K562 (cell line): Measurements from ENCODE around the gene ZCCHC14. TPM values are rescaled to one million over a fixed set of nuclear protein-coding genes. Genes with fewer than 3 reads are reported as not detected.

Experiments
- ARHGAP35 ChIP-seq: fragments of 450-650 bp; IDR thresholded peaks from 2 replicates; pipeline ENCODE4 v1.6.1; 2018; ENCODE audit not compliant: partially characterized antibody
- CXXC5 ChIP-seq: fragments of 250-450 bp; sonication (Bioruptor Pico); IDR thresholded peaks from 2 replicates; pipeline ENCODE4 v1.8.0; 2022; ENCODE audit warnings: inconsistent platforms, mild to moderate bottlenecking, moderate library complexity
- E2F3 ChIP-seq: fragments of 250-450 bp; sonication (Bioruptor Pico); IDR thresholded peaks from 2 replicates; pipeline ENCODE4 v1.4.0; 2020; ENCODE audit warnings: mild to moderate bottlenecking
- EWSR1 ChIP-seq: fragments of 450-650 bp; IDR thresholded peaks from 2 replicates; pipeline ENCODE4 v1.6.1; 2018; ENCODE audit warnings: borderline replicate concordance, mild to moderate bottlenecking, low read depth, moderate library complexity; ENCODE audit not compliant: partially characterized antibody
- FIP1L1 ChIP-seq: fragments of 200-400 bp; formaldehyde crosslinking; IDR thresholded peaks from 2 replicates; pipeline ENCODE4 v1.6.1; 2018; ENCODE audit warnings: mild to moderate bottlenecking, low read depth, low read length; ENCODE audit not compliant: poor library complexity, severe bottlenecking
- GABPA ChIP-seq: fragments of 200-800 bp; sonication (Bioruptor generic); conservative IDR thresholded peaks from 2 replicates; pipeline ENCODE4 v1.6.1; 2016; ENCODE audit warnings: low read depth, missing genetic modification characterization, missing compliant biosample characterization
- HDAC8 ChIP-seq: fragments of 450-650 bp; IDR thresholded peaks from 2 replicates; pipeline ENCODE4 v1.6.1; 2016; ENCODE audit warnings: mild to moderate bottlenecking, missing genetic modification characterization, moderate library complexity, missing compliant biosample characterization
- KDM4B ChIP-seq, 2 experiments: fragments of 450-650 bp in 1 of 2; sonication (generic) in 1 of 2; IDR thresholded peaks; 2 replicates each; pipeline ENCODE4 v1.6.1; 2016 to 2017; ENCODE audit warnings: borderline replicate concordance in 2 of 2, antibody characterized with exemption in 1 of 2, low read depth in 1 of 2, mild to moderate bottlenecking in 1 of 2
- MECOM ChIP-seq: fragments of 250-450 bp; sonication (Bioruptor Pico); IDR thresholded peaks from 2 replicates; pipeline ENCODE4 v1.8.0; 2022; ENCODE audit warnings: inconsistent platforms
- POLR2H ChIP-seq: IDR thresholded peaks from 2 replicates; pipeline ENCODE4 v1.6.1; 2016; ENCODE audit warnings: missing genetic modification characterization, low read depth, mild to moderate bottlenecking, control low read depth, missing compliant biosample characterization, moderate library complexity
- POLR3G ChIP-seq: IDR thresholded peaks from 2 replicates; pipeline ENCODE4 v1.6.1; 2011; ENCODE audit not compliant: insufficient read length, insufficient replicate concordance; ENCODE audit errors: extremely low read depth
- PRPF4 ChIP-seq: fragments of 200-400 bp; formaldehyde crosslinking; IDR thresholded peaks from one replicate; pipeline ENCODE4 v1.6.1; 2017; ENCODE audit warnings: low read length, low read depth, mild to moderate bottlenecking; ENCODE audit not compliant: insufficient read depth, poor library complexity, severe bottlenecking
- RHOXF2B ChIP-seq: fragments of 250-450 bp; sonication (Bioruptor Pico); conservative IDR thresholded peaks from 2 replicates; pipeline ENCODE4 v1.5.1; 2021
- TAF9B ChIP-seq: fragments of 450-650 bp; IDR thresholded peaks from 2 replicates; pipeline ENCODE4 v1.6.1; 2018; ENCODE audit warnings: mild to moderate bottlenecking; ENCODE audit not compliant: partially characterized antibody
- TCF7 ChIP-seq: sonication (generic); IDR thresholded peaks from 2 replicates; pipeline ENCODE4 v1.6.1; 2016; ENCODE audit warnings: antibody characterized with exemption, borderline replicate concordance
- U2AF2 ChIP-seq: fragments of 200-400 bp; formaldehyde crosslinking; optimal IDR thresholded peaks from 2 replicates; pipeline ENCODE3; 2017; ENCODE audit warnings: low read depth, mild to moderate bottlenecking, low read length
- WHSC1 ChIP-seq: IDR thresholded peaks from one replicate; pipeline ENCODE4 v1.6.1; 2012; ENCODE audit warnings: low read length, control low read depth, inconsistent platforms
- ZFP1 ChIP-seq: fragments of 450-650 bp; formaldehyde crosslinking; IDR thresholded peaks from 2 replicates; pipeline ENCODE4 v1.4.0; 2020; ENCODE audit warnings: mild to moderate bottlenecking, mixed read lengths
- ZFP30 ChIP-seq: fragments of 250-450 bp; sonication (Bioruptor Pico); IDR thresholded peaks from 2 replicates; pipeline ENCODE4 v1.8.0; 2022; ENCODE audit warnings: moderate library complexity, mild to moderate bottlenecking, inconsistent platforms, borderline replicate concordance
- ZKSCAN3 ChIP-seq: fragments of 250-450 bp; sonication (Bioruptor Pico); IDR thresholded peaks from 2 replicates; pipeline ENCODE4 v1.4.0; 2020
- ZNF696 ChIP-seq: fragments of 250-450 bp; sonication (Bioruptor Pico); conservative IDR thresholded peaks from 2 replicates; pipeline ENCODE4 v1.4.0; 2020; ENCODE audit warnings: mild to moderate bottlenecking, moderate library complexity
- ZNF699 ChIP-seq: fragments of 250-450 bp; sonication (Bioruptor Pico); IDR thresholded peaks from 2 replicates; pipeline ENCODE4 v1.8.0; 2021; ENCODE audit warnings: mild to moderate bottlenecking, moderate library complexity; ENCODE audit not compliant: insufficient replicate concordance
- polyA plus RNA-seq, 8 experiments: library from polyadenylated mRNA; depleted of rRNA in 4 of 8; stranded (reverse) in 5 of 8; unstranded in 3 of 8; fragments of >200 nt; fragmentation: Nextera tagmentation in 2 of 8; fragmentation: Illumina TruSeq in 1 of 8; extraction: Ambion mirVana in 2 of 8; extraction: Trizol in 1 of 8; gene quantifications; 2 replicates each; pipeline versions ENCODE4 v1.2.1 to v1.2.3, GENCODE V29; 2011 to 2014; ENCODE audit warnings: inconsistent platforms in 1 of 8, missing spikeins in 1 of 8
- total RNA-seq, 7 experiments: library from RNA; depleted of rRNA in 6 of 7; stranded (reverse); fragments of >200 nt in 6 of 7; fragmentation: Illumina TruSeq in 2 of 7; extraction: Trizol in 2 of 7; gene quantifications; 2 replicates each; pipeline versions ENCODE4 v1.2.1 to v1.2.3, GENCODE V29; 2011 to 2021; ENCODE audit warnings: low replicate concordance in 1 of 7
- TF ChIP-seq, protein P1 (sequence below): fragments of 250-450 bp; sonication (Bioruptor Pico); IDR thresholded peaks from 2 replicates; pipeline ENCODE4 v1.5.1; 2021; ENCODE audit warnings: mild to moderate bottlenecking
- TF ChIP-seq, protein P2 (sequence below): fragments of 250-450 bp; sonication (Bioruptor Pico); IDR thresholded peaks from 2 replicates; pipeline ENCODE4 v1.5.0; 2022; ENCODE audit warnings: mild to moderate bottlenecking

Gene ZCCHC14
- total and polyA plus RNA-seq, 9 of the 15 experiments (the other 6 are each of a cell fraction or from before 2014, with no cell fraction given), result 1.5 to 12.4 (median 2.9) TPM

DNA sequence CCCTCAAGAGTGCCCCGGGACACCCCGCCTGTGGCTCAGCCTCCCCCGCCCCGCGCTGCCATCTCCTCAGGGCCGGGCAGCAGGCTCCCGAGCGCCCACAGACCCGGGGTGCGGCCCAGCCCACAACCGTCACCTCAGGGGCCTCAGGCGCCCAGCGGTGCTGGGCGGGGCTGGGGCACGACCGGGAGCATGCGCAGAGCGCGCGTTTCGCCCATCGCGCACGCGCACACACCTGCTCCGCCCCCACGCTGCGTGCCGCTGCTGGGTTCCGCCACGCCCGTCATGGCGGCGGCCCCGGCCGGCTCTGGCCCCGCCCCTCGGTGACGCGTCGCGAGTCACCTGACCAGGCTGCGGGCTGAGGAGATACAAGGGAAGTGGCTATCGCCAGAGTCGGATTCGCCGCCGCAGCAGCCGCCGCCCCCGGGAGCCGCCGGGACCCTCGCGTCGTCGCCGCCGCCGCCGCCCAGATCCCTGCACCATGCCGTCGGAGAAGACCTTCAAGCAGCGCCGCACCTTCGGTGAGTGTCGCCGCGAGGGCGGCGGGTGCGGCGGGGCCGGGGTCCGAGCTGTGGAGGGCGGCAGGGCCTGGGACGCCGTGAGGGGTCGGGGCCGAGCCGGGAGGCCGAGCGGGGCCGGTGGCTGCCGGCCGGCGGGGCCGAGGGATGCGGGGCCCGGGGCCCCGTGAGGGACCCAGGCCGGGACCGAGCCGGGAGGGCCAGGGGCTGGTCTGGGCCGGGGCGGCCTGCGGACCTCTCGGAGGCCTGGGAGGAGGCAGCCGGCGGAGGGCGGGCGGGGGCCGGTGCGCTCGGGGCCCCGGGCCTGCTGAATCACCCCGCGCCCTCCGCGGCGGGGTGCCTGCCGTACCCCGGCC, 100.6 kb downstream of the ZCCHC14 start, which contains the start of gene MAP1LC3B (continued):
- TF ChIP-seq, protein P1, sequence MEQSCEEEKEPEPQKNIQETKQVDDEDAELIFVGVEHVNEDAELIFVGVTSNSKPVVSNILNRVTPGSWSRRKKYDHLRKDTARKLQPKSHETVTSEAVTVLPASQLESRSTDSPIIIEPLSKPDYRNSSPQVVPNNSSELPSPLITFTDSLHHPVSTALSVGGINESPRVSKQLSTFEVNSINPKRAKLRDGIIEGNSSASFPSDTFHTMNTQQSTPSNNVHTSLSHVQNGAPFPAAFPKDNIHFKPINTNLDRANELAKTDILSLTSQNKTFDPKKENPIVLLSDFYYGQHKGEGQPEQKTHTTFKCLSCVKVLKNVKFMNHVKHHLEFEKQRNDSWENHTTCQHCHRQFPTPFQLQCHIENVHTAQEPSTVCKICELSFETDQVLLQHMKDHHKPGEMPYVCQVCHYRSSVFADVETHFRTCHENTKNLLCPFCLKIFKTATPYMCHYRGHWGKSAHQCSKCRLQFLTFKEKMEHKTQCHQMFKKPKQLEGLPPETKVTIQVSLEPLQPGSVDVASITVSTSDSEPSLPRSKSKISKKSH, result no peak
- TF ChIP-seq TAF9B, result peak; percentile 61
- TF ChIP-seq TCF7, result no peak; the same call in 1 of the 2 replicates
- no peak for TF ChIP-seq E2F3 (CRISPR knock-in tag)
- TF ChIP-seq FIP1L1, result peak; percentile 82
- no peak for TF ChIP-seq KDM4B (IDR thresholded peaks at IDR 0.05; ENCODE audit: borderline replicate concordance in 2 of 2, low read depth in 1 of 2)
- no peak for TF ChIP-seq HDAC8 (tag)
- peak; percentile 88 for TF ChIP-seq POLR2H (tag)
- TF ChIP-seq U2AF2, result no peak
- TF ChIP-seq GABPA (tag), result peak; percentile 56
- TF ChIP-seq ZNF696 (CRISPR knock-in tag), result no peak
- TF ChIP-seq CXXC5, result peak; percentile 99
- no peak for TF ChIP-seq POLR3G
- TF ChIP-seq PRPF4, result peak; percentile 63
- TF ChIP-seq ZKSCAN3 (CRISPR knock-in tag), result no peak
- TF ChIP-seq MECOM (CRISPR knock-in tag), result no peak
- no peak for TF ChIP-seq ZNF699 (CRISPR knock-in tag)
- TF ChIP-seq RHOXF2B (CRISPR knock-in tag), result no peak
- no peak for TF ChIP-seq WHSC1
- TF ChIP-seq ARHGAP35, result no peak
- TF ChIP-seq EWSR1, result no peak
- TF ChIP-seq, protein P2, sequence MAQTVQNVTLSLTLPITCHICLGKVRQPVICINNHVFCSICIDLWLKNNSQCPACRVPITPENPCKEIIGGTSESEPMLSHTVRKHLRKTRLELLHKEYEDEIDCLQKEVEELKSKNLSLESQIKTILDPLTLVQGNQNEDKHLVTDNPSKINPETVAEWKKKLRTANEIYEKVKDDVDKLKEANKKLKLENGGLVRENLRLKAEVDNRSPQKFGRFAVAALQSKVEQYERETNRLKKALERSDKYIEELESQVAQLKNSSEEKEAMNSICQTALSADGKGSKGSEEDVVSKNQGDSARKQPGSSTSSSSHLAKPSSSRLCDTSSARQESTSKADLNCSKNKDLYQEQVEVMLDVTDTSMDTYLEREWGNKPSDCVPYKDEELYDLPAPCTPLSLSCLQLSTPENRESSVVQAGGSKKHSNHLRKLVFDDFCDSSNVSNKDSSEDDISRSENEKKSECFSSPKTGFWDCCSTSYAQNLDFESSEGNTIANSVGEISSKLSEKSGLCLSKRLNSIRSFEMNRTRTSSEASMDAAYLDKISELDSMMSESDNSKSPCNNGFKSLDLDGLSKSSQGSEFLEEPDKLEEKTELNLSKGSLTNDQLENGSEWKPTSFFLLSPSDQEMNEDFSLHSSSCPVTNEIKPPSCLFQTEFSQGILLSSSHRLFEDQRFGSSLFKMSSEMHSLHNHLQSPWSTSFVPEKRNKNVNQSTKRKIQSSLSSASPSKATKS (CRISPR knock-in tag), result no peak
- TF ChIP-seq ZFP30 (CRISPR knock-in tag), result no peak
- no peak for TF ChIP-seq ZFP1 (CRISPR knock-in tag)
